IMR-90 (cell line): ENCODE data around the gene POLE3. TPM values are rescaled to one million over a fixed set of nuclear protein-coding genes. Genes with fewer than 3 reads are reported as not detected.

Experiments used
- ATAC-seq: fragments of 200-7000 bp; cut with Tn5 transposase; 2 replicates; pipeline ENCODE4 v1.9.1; 2020; ENCODE audit warnings: low read depth, mild to moderate bottlenecking, moderate library complexity
- BruUV-seq: library from RNA; stranded (reverse); fragments of 400-500 nt; replicated peaks from 2 replicates; lab custom pipeline; 2021; lab: Mats Ljungman, UMichigan
- CTCF ChIA-PET: fragments of 300-600 bp; formaldehyde crosslinking; extraction: SDS; loops from one replicate; lab custom pipeline; 2021; ENCODE audit warnings: antibody characterized with exemption; lab: Yijun Ruan, JAX
- POLR2A ChIA-PET: fragments of 300-600 bp; sonication (Branson Sonifier 250); formaldehyde crosslinking; loops from one replicate; lab custom pipeline; 2022; ENCODE audit warnings: antibody characterized with exemption; ENCODE audit not compliant: unreplicated experiment; lab: Charles Lee
- DNase-seq: peaks from one replicate; pipeline ENCODE4 v3.0.0; 2013
- H2AFZ ChIP-seq: replicated peaks from 2 replicates; pipeline ENCODE3; 2013; ENCODE audit warnings: low read length, mild to moderate bottlenecking; ENCODE audit not compliant: poor library complexity
- H2AK5ac ChIP-seq: 2 replicates; pipeline ENCODE4 v1.6.1; 2013; ENCODE audit warnings: low read depth, low read length, inconsistent platforms
- H2AK9ac ChIP-seq: replicated peaks from 2 replicates; pipeline ENCODE3; 2013; ENCODE audit warnings: mild to moderate bottlenecking, low read depth, low read length, moderate library complexity; ENCODE audit not compliant: poor library complexity
- H2BK120ac ChIP-seq: 2 replicates; pipeline ENCODE4 v1.6.1; 2013; ENCODE audit warnings: low read depth, low read length, inconsistent platforms
- H2BK15ac ChIP-seq: 3 replicates; pipeline ENCODE4 v1.6.1; 2013; ENCODE audit warnings: low read depth, low read length, inconsistent platforms
- H2BK20ac ChIP-seq: 2 replicates; pipeline ENCODE4 v1.6.1; 2013; ENCODE audit warnings: low read depth, mild to moderate bottlenecking, inconsistent platforms, low read length, moderate library complexity
- H2BK5ac ChIP-seq: 2 replicates; pipeline ENCODE4 v1.6.1; 2013; ENCODE audit warnings: mild to moderate bottlenecking, low read depth, low read length, inconsistent platforms; ENCODE audit not compliant: poor library complexity, severe bottlenecking
- H3K14ac ChIP-seq: replicated peaks from 2 replicates; pipeline ENCODE4 v1.6.1; 2013; ENCODE audit warnings: low read depth, low read length, inconsistent platforms
- H3K18ac ChIP-seq: 2 replicates; pipeline ENCODE4 v1.6.1; 2013; ENCODE audit warnings: low read depth, low read length, control low read depth
- H3K23ac ChIP-seq: 2 replicates; pipeline ENCODE4 v1.6.1; 2013; ENCODE audit warnings: low read depth, low read length, inconsistent platforms
- H3K27ac ChIP-seq: 2 replicates; pipeline ENCODE4 v1.5.1; 2013; ENCODE audit warnings: mild to moderate bottlenecking, control low read depth, low read length; ENCODE audit not compliant: insufficient read depth
- H3K27me3 ChIP-seq: 2 replicates; pipeline ENCODE4 v1.6.1; 2013; ENCODE audit warnings: low read length; ENCODE audit not compliant: control insufficient read depth, insufficient read depth
- H3K36me3 ChIP-seq: 2 replicates; pipeline ENCODE4 v1.6.1; 2013; ENCODE audit warnings: low read length, mixed read lengths; ENCODE audit not compliant: control insufficient read depth, insufficient read depth
- H3K4ac ChIP-seq: 2 replicates; pipeline ENCODE4 v1.6.1; 2013; ENCODE audit warnings: low read depth, low read length, inconsistent platforms
- H3K4me1 ChIP-seq: 2 replicates; pipeline ENCODE4 v1.6.1; 2013; ENCODE audit warnings: low read length, mixed read lengths; ENCODE audit not compliant: control insufficient read depth, insufficient read depth
- H3K4me2 ChIP-seq: 2 replicates; pipeline ENCODE4 v1.6.1; 2013; ENCODE audit warnings: low read depth, mild to moderate bottlenecking, control low read depth, low read length, moderate library complexity
- H3K4me3 ChIP-seq: 2 replicates; pipeline ENCODE4 v1.5.1; 2013; ENCODE audit warnings: low read depth, mild to moderate bottlenecking, control low read depth, low read length, moderate library complexity; ENCODE audit not compliant: insufficient read depth
- H3K56ac ChIP-seq: 2 replicates; pipeline ENCODE4 v1.6.1; 2013; ENCODE audit warnings: low read length, inconsistent platforms; ENCODE audit not compliant: insufficient read depth; ENCODE audit errors: extremely low read depth
- H3K79me1 ChIP-seq, 2 experiments: 2 replicates each; pipeline ENCODE4 v1.6.1; 2013; ENCODE audit warnings: low read length in 2 of 2, inconsistent platforms in 1 of 2, low read depth in 1 of 2
- H3K9ac ChIP-seq: 2 replicates; pipeline ENCODE4 v1.6.1; 2013; ENCODE audit warnings: low read depth, low read length, control low read depth
- H3K9me1 ChIP-seq: 2 replicates; pipeline ENCODE4 v1.6.1; 2013; ENCODE audit warnings: low read length, inconsistent platforms; ENCODE audit not compliant: insufficient read depth
- H3K9me3 ChIP-seq: 2 replicates; pipeline ENCODE4 v1.6.1; 2013; ENCODE audit warnings: low read length; ENCODE audit not compliant: control insufficient read depth, insufficient read depth
- H4K20me1 ChIP-seq: 2 replicates; pipeline ENCODE4 v1.6.1; 2013; ENCODE audit warnings: low read length, inconsistent platforms; ENCODE audit not compliant: insufficient read depth
- H4K5ac ChIP-seq: 2 replicates; pipeline ENCODE4 v1.6.1; 2013; ENCODE audit warnings: mild to moderate bottlenecking, low read depth, low read length, control low read depth
- H4K8ac ChIP-seq, 2 experiments: 2 replicates each; pipeline ENCODE4 v1.6.1; 2013; ENCODE audit warnings: low read depth in 2 of 2, low read length in 2 of 2, control low read depth in 1 of 2, inconsistent platforms in 1 of 2
- H4K91ac ChIP-seq: 2 replicates; pipeline ENCODE4 v1.6.1; 2013; ENCODE audit warnings: low read depth, low read length, inconsistent platforms; ENCODE audit not compliant: insufficient read depth
- BHLHE40 ChIP-seq: fragments of 150-350 bp; IDR thresholded peaks from 2 replicates; pipeline ENCODE4 v1.6.1; 2016; ENCODE audit warnings: mild to moderate bottlenecking, low read depth, low read length
- CEBPB ChIP-seq: IDR thresholded peaks from 2 replicates; pipeline ENCODE4 v1.6.1; 2012; ENCODE audit warnings: low read depth, low read length, improper control_type of control experiment
- CHD1 ChIP-seq: IDR thresholded peaks from 2 replicates; pipeline ENCODE4 v1.6.1; 2012; ENCODE audit warnings: low read depth, low read length, improper control_type of control experiment
- ELK1 ChIP-seq: fragments of 150-350 bp; IDR thresholded peaks from 2 replicates; pipeline ENCODE4 v1.6.1; 2016; ENCODE audit warnings: low read depth, mild to moderate bottlenecking, low read length, moderate library complexity, borderline replicate concordance
- FOS ChIP-seq: fragments of 150-350 bp; IDR thresholded peaks from 2 replicates; pipeline ENCODE4 v1.6.1; 2016; ENCODE audit warnings: low read depth, low read length
- MAFK ChIP-seq: IDR thresholded peaks from 2 replicates; pipeline ENCODE4 v1.6.1; 2012; ENCODE audit warnings: low read depth, low read length, improper control_type of control experiment
- MAZ ChIP-seq: IDR thresholded peaks from 2 replicates; pipeline ENCODE4 v1.6.1; 2012; ENCODE audit warnings: low read depth, mild to moderate bottlenecking, low read length, improper control_type of control experiment, moderate library complexity, borderline replicate concordance
- MXI1 ChIP-seq: IDR thresholded peaks from 2 replicates; pipeline ENCODE4 v1.6.1; 2012; ENCODE audit warnings: low read depth, mild to moderate bottlenecking, low read length, moderate library complexity, borderline replicate concordance
- NFE2L2 ChIP-seq: fragments of 150-350 bp; IDR thresholded peaks from 2 replicates; pipeline ENCODE4 v1.6.1; 2016; ENCODE audit warnings: low read depth, mild to moderate bottlenecking, low read length
- POLR2A ChIP-seq: IDR thresholded peaks from 2 replicates; pipeline ENCODE4 v1.6.1; 2012; ENCODE audit warnings: mild to moderate bottlenecking, low read depth, low read length
- RAD21 ChIP-seq: IDR thresholded peaks from 2 replicates; pipeline ENCODE4 v1.6.1; 2012; ENCODE audit warnings: low read length, improper control_type of control experiment
- RCOR1 ChIP-seq: IDR thresholded peaks from 2 replicates; pipeline ENCODE4 v1.6.1; 2012; ENCODE audit warnings: mild to moderate bottlenecking, low read length, improper control_type of control experiment; ENCODE audit not compliant: insufficient replicate concordance
- RFX5 ChIP-seq: IDR thresholded peaks from 2 replicates; pipeline ENCODE4 v1.8.0; 2012; ENCODE audit warnings: low read depth, mild to moderate bottlenecking, low read length, moderate library complexity
- SMC3 ChIP-seq: fragments of 150-350 bp; IDR thresholded peaks from 2 replicates; pipeline ENCODE4 v1.6.1; 2016; ENCODE audit warnings: low read depth, mild to moderate bottlenecking, antibody characterized with exemption, low read length, moderate library complexity
- WGBS, 2 experiments: methylation state at CpG; one replicate each; pipeline versions ENCODE4 v1.1.5 to v1.1.7; 2013; ENCODE audit warnings: missing lambda C conversion rate in 2 of 2; ENCODE audit not compliant: insufficient read length in 1 of 2; ENCODE audit errors: extremely low coverage in 2 of 2; 5-methylcytosine and 5-hydroxymethylcytosine counted together
- dilution Hi-C: fragments of 300-500 bp; cut with HindIII; formaldehyde crosslinking; loops from one replicate; pipeline ENCODE4 v1.14.3; 2018; ENCODE audit warnings: low sequenced_read_pairs; ENCODE audit not compliant: unreplicated experiment
- in situ Hi-C: fragments of 300-500 bp; cut with MboI; formaldehyde crosslinking; loops from 3 replicates; pipeline ENCODE4 v1.14.3; 2019; ENCODE audit warnings: low sequenced_read_pairs, inconsistent platforms, mixed read lengths
- intact Hi-C: fragments of 100-400 bp; cut with micrococcal nuclease; formaldehyde crosslinking; loops from 2 replicates; pipeline ENCODE4 v1.10.0; 2022
- polyA plus RNA-seq, 3 experiments: library from polyadenylated mRNA; depleted of rRNA; stranded (reverse); fragments of >200 nt; gene quantifications; 2 replicates each; pipeline ENCODE4 v1.2.3, GENCODE V29; 2012; ENCODE audit warnings: low replicate concordance in 1 of 3
- total RNA-seq: library from RNA; depleted of rRNA; stranded (reverse); fragments of >200 nt; gene quantifications from 2 replicates; pipeline ENCODE4 v1.2.3, GENCODE V29; 2012
- TF ChIP-seq, protein P1 (sequence below): fragments of 150-350 bp; IDR thresholded peaks from 2 replicates; pipeline ENCODE4 v1.6.1; 2017; ENCODE audit warnings: mild to moderate bottlenecking, antibody characterized with exemption, low read length, low read depth
- TF ChIP-seq, protein P2 (sequence below): conservative IDR thresholded peaks from 2 replicates; pipeline ENCODE4 v1.5.1; 2012; ENCODE audit warnings: mild to moderate bottlenecking, low read depth, low read length, improper control_type of control experiment

The POLE3 gene
- total and polyA plus RNA-seq, 2 of the 4 experiments (the other 2 are of a cell fraction) = 34.8 to 43.0 TPM

- Histone ChIP-seq H3K79me1 (no peaks in the 10 kb centered on the region), H3K4me1 (no peaks in the 10 kb centered on the region), H2BK20ac (no peak overlapping the region), H3K23ac (no peak overlapping the region), H3K9me1 (no peaks in the 10 kb centered on the region; the same call in 1 of the 2 replicates), H3K14ac (no peak overlapping the region), H4K5ac (no peak overlapping the region), H3K36me3 (no peaks in the 10 kb centered on the region), H3K27me3 (peaks cover 23% of the 10 kb centered on the region), H4K8ac (no peak overlapping the region), H2BK120ac (no peak overlapping the region), H3K27ac (no peak overlapping the region), H3K9ac (no peak overlapping the region), H3K56ac (no peak overlapping the region), H2AK5ac (no peak overlapping the region), H2AFZ (no peak overlapping the region), H4K91ac (no peak overlapping the region), H4K20me1 (no peaks in the 10 kb centered on the region), H2BK5ac (no peak overlapping the region), H2BK15ac (no peak overlapping the region), H3K4me3 (no peak overlapping the region), H3K4me2 (no peak overlapping the region), H2AK9ac (no peak overlapping the region), H3K18ac (no peak overlapping the region), H3K9me3 (no peaks in the 10 kb centered on the region), H3K4ac (no peak overlapping the region)
- TF ChIP-seq MAFK = no peak
- no peak for TF ChIP-seq SMC3
- TF ChIP-seq CHD1 = no peak
- TF ChIP-seq, protein P1, sequence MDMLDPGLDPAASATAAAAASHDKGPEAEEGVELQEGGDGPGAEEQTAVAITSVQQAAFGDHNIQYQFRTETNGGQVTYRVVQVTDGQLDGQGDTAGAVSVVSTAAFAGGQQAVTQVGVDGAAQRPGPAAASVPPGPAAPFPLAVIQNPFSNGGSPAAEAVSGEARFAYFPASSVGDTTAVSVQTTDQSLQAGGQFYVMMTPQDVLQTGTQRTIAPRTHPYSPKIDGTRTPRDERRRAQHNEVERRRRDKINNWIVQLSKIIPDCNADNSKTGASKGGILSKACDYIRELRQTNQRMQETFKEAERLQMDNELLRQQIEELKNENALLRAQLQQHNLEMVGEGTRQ = no peak
- no peak for TF ChIP-seq RCOR1
- TF ChIP-seq BHLHE40 = no peak
- TF ChIP-seq RFX5 = no peak
- no peak for TF ChIP-seq CEBPB
- TF ChIP-seq MXI1 = no peak
- no peak for TF ChIP-seq RAD21
- TF ChIP-seq, protein P2, sequence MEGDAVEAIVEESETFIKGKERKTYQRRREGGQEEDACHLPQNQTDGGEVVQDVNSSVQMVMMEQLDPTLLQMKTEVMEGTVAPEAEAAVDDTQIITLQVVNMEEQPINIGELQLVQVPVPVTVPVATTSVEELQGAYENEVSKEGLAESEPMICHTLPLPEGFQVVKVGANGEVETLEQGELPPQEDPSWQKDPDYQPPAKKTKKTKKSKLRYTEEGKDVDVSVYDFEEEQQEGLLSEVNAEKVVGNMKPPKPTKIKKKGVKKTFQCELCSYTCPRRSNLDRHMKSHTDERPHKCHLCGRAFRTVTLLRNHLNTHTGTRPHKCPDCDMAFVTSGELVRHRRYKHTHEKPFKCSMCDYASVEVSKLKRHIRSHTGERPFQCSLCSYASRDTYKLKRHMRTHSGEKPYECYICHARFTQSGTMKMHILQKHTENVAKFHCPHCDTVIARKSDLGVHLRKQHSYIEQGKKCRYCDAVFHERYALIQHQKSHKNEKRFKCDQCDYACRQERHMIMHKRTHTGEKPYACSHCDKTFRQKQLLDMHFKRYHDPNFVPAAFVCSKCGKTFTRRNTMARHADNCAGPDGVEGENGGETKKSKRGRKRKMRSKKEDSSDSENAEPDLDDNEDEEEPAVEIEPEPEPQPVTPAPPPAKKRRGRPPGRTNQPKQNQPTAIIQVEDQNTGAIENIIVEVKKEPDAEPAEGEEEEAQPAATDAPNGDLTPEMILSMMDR = no peak
- TF ChIP-seq NFE2L2 = no peak
- TF ChIP-seq FOS = no peak
- TF ChIP-seq POLR2A = no peak
- TF ChIP-seq MAZ = no peak
- TF ChIP-seq ELK1 = no peak
- in situ Hi-C loops (no loop called here), intact Hi-C loops (no loop called here), dilution Hi-C loops (no loop called here)
- ChIA-PET POLR2A (no interaction called here), CTCF (interaction anchor here (0.6 to 1.0 kb wide), 3 partner anchors 8 to 431 kb away, joined by 3 to 4 read pairs (median 3); partner anchors contain the start of gene ALAD)
- WGBS, 2 experiments = no CpG with 5 or more reads among the region's 1 CpG
- ATAC-seq (no peak), DNase-seq (no peak)
- BruUV-seq = no TSS peak
Observed at GRCh38 chr9:113364951-113365350, 45.5 kb downstream of the POLE3 start.
